Upper lobe of left lung (tissue), 6 donors: Measurements from ENCODE around the gene RHOXF1. TPM values are rescaled to one million over a fixed set of nuclear protein-coding genes. Genes with fewer than 3 reads are reported as not detected.

Experiments used
- ATAC-seq, 2 donors: fragments of 200-7000 bp; cut with Tn5 transposase; one replicate each; pipeline ENCODE4 v1.9.1; 2022; ENCODE audit warnings: mild to moderate bottlenecking in 2 of 2, moderate library complexity in 2 of 2; ENCODE audit not compliant: low FRiP score in 2 of 2
- DNase-seq, 2 donors: peaks; one replicate each; pipeline ENCODE4 v3.0.0-alpha.2; 2019 to 2020
- H3K27ac ChIP-seq, 4 donors: fragments of 200-600 bp; sonication (generic); one replicate each; pipeline ENCODE4 v1.5.1; 2016 to 2019
- H3K27me3 ChIP-seq, 4 donors: fragments of 200-600 bp; sonication (generic); one replicate each; pipeline ENCODE4 v1.5.1; 2017 to 2019
- H3K36me3 ChIP-seq, 4 donors: fragments of 200-600 bp; sonication (generic); one replicate each; pipeline ENCODE4 v1.5.1; 2016 to 2019
- H3K4me1 ChIP-seq, 4 donors: fragments of 200-600 bp; sonication (generic); one replicate each; pipeline ENCODE4 v1.5.1; 2018 to 2019
- H3K4me3 ChIP-seq, 4 donors: fragments of 200-600 bp; sonication (generic); one replicate each; pipeline ENCODE4 v1.5.1; 2017 to 2019; ENCODE audit warnings: mild to moderate bottlenecking in 2 of 4, moderate library complexity in 1 of 4
- H3K9me3 ChIP-seq, 4 donors: fragments of 200-600 bp; sonication (generic); one replicate each; pipeline ENCODE4 v1.5.1; 2018 to 2019
- EP300 ChIP-seq, 4 donors: sonication (generic); formaldehyde crosslinking; IDR thresholded peaks; one replicate each; pipeline ENCODE4 v1.5.1; 2017; ENCODE audit warnings: antibody characterized with exemption in 4 of 4, control low read depth in 2 of 4
- POLR2A ChIP-seq, 4 donors: fragments of 450-650 bp; IDR thresholded peaks; one replicate each; pipeline ENCODE4 v1.5.1; 2016 to 2017; ENCODE audit warnings: antibody characterized with exemption in 4 of 4, mild to moderate bottlenecking in 2 of 4
- POLR2AphosphoS5 ChIP-seq, 2 donors: sonication (generic); formaldehyde crosslinking; IDR thresholded peaks; one replicate each; pipeline ENCODE4 v1.5.1; 2017; ENCODE audit warnings: antibody characterized with exemption in 2 of 2
- WGBS, 2 donors: methylation state at CpG; one replicate each; pipeline ENCODE4 v1.1.5; 2017 to 2018; 5-methylcytosine and 5-hydroxymethylcytosine counted together
- total RNA-seq, 6 donors: library from RNA; depleted of rRNA in 4 of 6; stranded (reverse); fragments of >200 nt in 4 of 6; gene quantifications; one replicate each; pipeline versions ENCODE4 v1.1.0 to v1.2.1, GENCODE V29; 2016 to 2021
- TF ChIP-seq, protein P1 (sequence below), 6 experiments: fragments of 450-650 bp in 4 of 6; fragments of 200-600 bp in 2 of 6; sonication (generic) in 2 of 6; IDR thresholded peaks; one replicate each; pipeline ENCODE4 v1.5.1; 2016 to 2019; ENCODE audit warnings: antibody characterized with exemption in 6 of 6
- donor health status: DM: no; HTN: no; CAD: no; lungs with moderate emphysema.
- donor health status: DM: no; HTN: yes; CAD: no; lungs with severe emphysema.

Gene RHOXF1
- total RNA-seq, 6 donors from 2014 or later: 0.47 to 3.1 (median 1.5) TPM; not detected in 2

DNA sequence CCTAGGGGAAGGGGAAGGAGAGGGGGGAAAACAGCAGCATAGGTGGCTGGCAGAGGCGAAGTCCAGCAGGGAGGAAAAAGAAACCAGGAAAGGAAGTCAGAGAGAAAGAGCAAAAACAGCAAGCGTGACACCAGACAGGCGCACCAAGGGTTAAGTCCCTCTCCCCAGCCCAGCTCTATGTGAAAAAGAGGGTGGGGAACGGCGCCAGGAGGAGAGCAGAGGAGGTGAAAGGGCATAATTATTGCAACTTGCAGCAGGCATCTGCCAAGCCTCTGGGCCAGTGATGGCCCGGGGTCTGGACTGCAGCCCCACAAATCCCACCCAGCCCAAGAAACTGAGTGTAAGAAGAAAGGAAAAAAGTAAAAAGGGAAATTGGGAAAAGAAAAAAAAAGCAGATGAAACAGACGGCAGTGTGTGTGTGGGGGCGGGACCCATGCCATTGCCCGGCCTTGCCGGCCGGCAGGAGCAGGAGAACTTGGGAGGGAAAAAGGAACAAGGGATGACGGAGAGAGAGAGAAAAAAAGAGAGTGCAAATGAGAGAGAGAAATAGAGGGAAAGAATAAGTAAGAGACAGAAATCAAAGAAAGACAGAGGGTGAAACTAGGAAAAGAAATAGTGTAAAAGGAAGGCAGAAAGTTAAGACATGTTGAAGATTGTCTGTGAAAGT, 28.6 kb upstream of the RHOXF1 start:
- Histone ChIP-seq H3K36me3 (no peaks in the 10 kb centered on the region), H3K27me3 (no peaks in the 10 kb centered on the region), H3K4me1 (no peaks in the 10 kb centered on the region), H3K4me3 (no peak overlapping the region), H3K9me3 (peaks cover 0 to 10% (median 0%) of the 10 kb centered on the region in 4 donors), H3K27ac (no peak overlapping the region)
- ATAC-seq (no peak), DNase-seq (no peak)
- WGBS, 2 donors: 40 to 62% methylated on average over 7 to 12 of the region's 12 CpGs
- TF ChIP-seq POLR2AphosphoS5 (IDR thresholded peaks at IDR 0.05): no peak
- TF ChIP-seq, protein P1, sequence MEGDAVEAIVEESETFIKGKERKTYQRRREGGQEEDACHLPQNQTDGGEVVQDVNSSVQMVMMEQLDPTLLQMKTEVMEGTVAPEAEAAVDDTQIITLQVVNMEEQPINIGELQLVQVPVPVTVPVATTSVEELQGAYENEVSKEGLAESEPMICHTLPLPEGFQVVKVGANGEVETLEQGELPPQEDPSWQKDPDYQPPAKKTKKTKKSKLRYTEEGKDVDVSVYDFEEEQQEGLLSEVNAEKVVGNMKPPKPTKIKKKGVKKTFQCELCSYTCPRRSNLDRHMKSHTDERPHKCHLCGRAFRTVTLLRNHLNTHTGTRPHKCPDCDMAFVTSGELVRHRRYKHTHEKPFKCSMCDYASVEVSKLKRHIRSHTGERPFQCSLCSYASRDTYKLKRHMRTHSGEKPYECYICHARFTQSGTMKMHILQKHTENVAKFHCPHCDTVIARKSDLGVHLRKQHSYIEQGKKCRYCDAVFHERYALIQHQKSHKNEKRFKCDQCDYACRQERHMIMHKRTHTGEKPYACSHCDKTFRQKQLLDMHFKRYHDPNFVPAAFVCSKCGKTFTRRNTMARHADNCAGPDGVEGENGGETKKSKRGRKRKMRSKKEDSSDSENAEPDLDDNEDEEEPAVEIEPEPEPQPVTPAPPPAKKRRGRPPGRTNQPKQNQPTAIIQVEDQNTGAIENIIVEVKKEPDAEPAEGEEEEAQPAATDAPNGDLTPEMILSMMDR (IDR thresholded peaks at IDR 0.05): no peak

DNA sequence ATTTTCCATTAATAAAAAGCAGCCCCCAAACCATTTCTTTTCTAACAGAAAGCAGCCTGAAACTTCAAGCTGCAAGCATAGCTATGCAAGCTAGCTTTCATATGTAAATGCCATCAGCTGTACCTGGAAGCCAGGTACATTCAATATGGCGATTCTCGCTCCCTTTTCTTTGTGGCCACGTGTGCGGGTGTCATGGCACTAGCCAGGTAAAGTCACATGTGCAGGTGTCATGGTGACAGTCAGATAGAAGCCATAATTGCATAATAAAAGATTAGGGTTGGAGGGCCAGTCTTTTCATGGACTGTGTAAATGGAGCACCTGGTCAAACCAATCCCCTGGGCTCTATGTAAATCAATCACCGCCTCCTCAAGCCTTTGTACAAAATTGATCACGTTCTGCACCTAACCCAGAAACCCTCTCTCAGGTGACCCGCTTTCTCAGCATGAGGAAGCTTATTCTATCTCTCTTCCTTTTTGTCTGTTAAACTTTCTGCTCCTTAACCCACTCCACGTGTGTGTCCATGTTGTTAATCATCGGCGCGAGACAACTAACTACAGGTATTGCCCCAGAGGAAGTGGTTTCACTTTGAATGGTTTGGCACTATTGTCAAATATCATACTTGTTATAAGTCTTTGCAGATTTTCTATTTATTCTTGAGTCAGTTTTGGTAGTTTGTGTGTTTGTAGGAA, 24.7 kb upstream of the RHOXF1 start:
- H3K4me3 ChIP-seq: no peak overlapping the region
- H3K4me1 ChIP-seq: no peaks in the 10 kb centered on the region
- WGBS, 2 donors: 76 to 89% methylated on average over 7 to 11 of the region's 11 CpGs
- DNase-seq (no peak), ATAC-seq (no peak)
- H3K27ac ChIP-seq: no peak overlapping the region
- H3K27me3 ChIP-seq: no peaks in the 10 kb centered on the region
- H3K36me3 ChIP-seq: no peaks in the 10 kb centered on the region
- H3K9me3 ChIP-seq: no peaks in the 10 kb centered on the region
- TF ChIP-seq POLR2A (IDR thresholded peaks at IDR 0.05): no peak
- TF ChIP-seq, protein P1 (IDR thresholded peaks at IDR 0.05): no peak
- no peak for TF ChIP-seq EP300 (IDR thresholded peaks at IDR 0.05)
- TF ChIP-seq POLR2AphosphoS5 (IDR thresholded peaks at IDR 0.05): no peak

DNA sequence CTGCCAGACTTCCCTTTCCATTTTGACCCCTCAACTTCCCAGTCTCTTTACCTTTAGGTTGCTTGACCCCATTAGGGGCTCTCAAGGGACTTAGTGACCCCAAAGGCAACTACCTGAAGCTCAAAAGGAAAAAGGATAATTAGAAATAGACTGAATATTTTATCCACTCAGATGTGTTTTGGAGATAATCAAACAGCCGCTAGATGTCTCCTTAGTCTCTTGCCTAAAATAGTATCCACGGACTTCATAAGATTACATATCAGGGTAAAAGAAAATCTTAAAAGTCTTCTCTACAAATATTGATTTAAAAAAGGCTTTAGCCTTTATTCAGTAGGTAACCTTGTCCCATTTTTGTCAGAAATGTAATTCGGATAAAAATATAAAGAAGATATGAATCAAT, 21.7 kb upstream of the RHOXF1 start:
- Histone ChIP-seq H3K27me3 (no peaks in the 10 kb centered on the region), H3K4me3 (no peak overlapping the region), H3K36me3 (no peaks in the 10 kb centered on the region), H3K9me3 (no peaks in the 10 kb centered on the region), H3K4me1 (no peaks in the 10 kb centered on the region), H3K27ac (no peak overlapping the region)
- DNase-seq: no peak
- TF ChIP-seq POLR2A (IDR thresholded peaks at IDR 0.05) (no peak), EP300 (IDR thresholded peaks at IDR 0.05) (no peak), POLR2AphosphoS5 (IDR thresholded peaks at IDR 0.05) (no peak)
- TF ChIP-seq, protein P1 (IDR thresholded peaks at IDR 0.05): no peak
- 56 to 81% methylated on average over 3 of the region's 3 CpGs for WGBS, 2 donors
- ATAC-seq: no peak

DNA sequence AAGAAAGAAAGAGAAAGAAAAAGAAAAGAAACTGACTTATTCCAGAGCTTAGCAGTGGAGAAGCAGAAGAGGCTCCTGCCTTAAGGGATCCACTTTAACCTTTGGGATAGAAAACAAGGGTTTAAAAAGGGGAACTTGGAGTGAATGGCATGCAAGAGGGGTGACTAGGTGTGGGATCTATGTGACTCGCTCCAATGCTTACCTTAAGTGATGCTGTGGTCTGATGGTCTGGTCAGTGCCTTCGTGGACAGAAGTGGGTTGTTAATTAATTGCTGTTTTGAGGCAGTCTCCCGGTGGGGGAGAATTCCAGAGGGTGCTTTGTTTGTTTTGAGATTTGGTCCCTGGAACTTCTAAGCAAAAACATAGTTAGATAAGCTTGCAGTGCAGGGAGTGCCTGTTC, 21.1 kb upstream of the RHOXF1 start:
- DNase-seq (no peak), ATAC-seq (peak in 1 of 2 donors; percentile 49)
- TF ChIP-seq EP300 (IDR thresholded peaks at IDR 0.05): no peak
- TF ChIP-seq POLR2AphosphoS5 (IDR thresholded peaks at IDR 0.05): no peak
- TF ChIP-seq POLR2A (IDR thresholded peaks at IDR 0.05): no peak
- TF ChIP-seq, protein P1 (IDR thresholded peaks at IDR 0.05): no peak
- H3K27me3 ChIP-seq: no peaks in the 10 kb centered on the region
- no peaks in the 10 kb centered on the region for H3K9me3 ChIP-seq
- H3K4me1 ChIP-seq: no peaks in the 10 kb centered on the region
- H3K36me3 ChIP-seq: no peaks in the 10 kb centered on the region
- no peak overlapping the region for H3K4me3 ChIP-seq
- 48 to 66% methylated on average over 3 of the region's 3 CpGs for WGBS, 2 donors
- H3K27ac ChIP-seq: no peak overlapping the region
